MCF 10A (cell line): ENCODE results near the gene SCRG1. TPM values are rescaled to one million over a fixed set of nuclear protein-coding genes. Genes with fewer than 3 reads are reported as not detected.

Experiments used
- BruUV-seq: library from RNA; stranded (reverse); fragments of 400-500 nt; replicated peaks from 2 replicates; lab custom pipeline; 2021; lab: Mats Ljungman, UMichigan
- CTCF ChIA-PET: fragments of 300-600 bp; sonication (Branson Sonifier 250); formaldehyde crosslinking; extraction: SDS; loops from one replicate; lab custom pipeline; 2021; ENCODE audit warnings: antibody characterized with exemption, inconsistent platforms; lab: Yijun Ruan, JAX
- POLR2A ChIA-PET: fragments of 300-600, 350-650 bp; sonication (Branson Sonifier 250); formaldehyde crosslinking; extraction: SDS; loops from one replicate; lab custom pipeline; 2020; ENCODE audit warnings: antibody characterized with exemption, inconsistent platforms; lab: Yijun Ruan, JAX
- DNase-seq: peaks from one replicate; pipeline ENCODE4 v3.0.0-alpha.2; 2018; ENCODE audit not compliant: unreplicated experiment
- H3K27ac Mint-ChIP-seq: one replicate; pipeline ENCODE4 v1.8.0; 2022; ENCODE audit warnings: mild to moderate bottlenecking, low read depth, mixed read lengths; ENCODE audit not compliant: unreplicated experiment
- H3K27me3 Mint-ChIP-seq: one replicate; pipeline ENCODE4 v1.8.0; 2022; ENCODE audit warnings: mixed read lengths; ENCODE audit not compliant: insufficient read depth, unreplicated experiment
- H3K36me3 Mint-ChIP-seq: one replicate; pipeline ENCODE4 v1.8.0; 2022; ENCODE audit warnings: mild to moderate bottlenecking, moderate library complexity, mixed read lengths; ENCODE audit not compliant: insufficient read depth, unreplicated experiment
- H3K4me1 Mint-ChIP-seq: one replicate; pipeline ENCODE4 v1.8.0; 2022; ENCODE audit warnings: mixed read lengths; ENCODE audit not compliant: insufficient read depth, unreplicated experiment
- H3K4me3 Mint-ChIP-seq: one replicate; pipeline ENCODE4 v1.8.0; 2022; ENCODE audit warnings: mild to moderate bottlenecking, moderate library complexity, mixed read lengths; ENCODE audit not compliant: unreplicated experiment
- H3K9me3 Mint-ChIP-seq: one replicate; pipeline ENCODE4 v1.8.0; 2022; ENCODE audit warnings: mixed read lengths; ENCODE audit not compliant: unreplicated experiment
- intact Hi-C: fragments of 100-400 bp; cut with micrococcal nuclease; formaldehyde crosslinking; loops from 2 replicates; pipeline ENCODE4 v1.14.1; 2022
- total RNA-seq: library from RNA; stranded (reverse); gene quantifications from 2 replicates; pipeline ENCODE4 v1.2.3, GENCODE V29; 2022
- TF ChIP-seq, protein P1 (sequence below): fragments of 200-600 bp; IDR thresholded peaks from one replicate; pipeline ENCODE4 v1.8.0; 2022; ENCODE audit warnings: antibody characterized with exemption, mild to moderate bottlenecking; ENCODE audit not compliant: unreplicated experiment

The SCRG1 gene
- total RNA-seq, 1 experiment from 2014 or later, result not detected

GRCh38 chr4:173410079-173410478 is 11.2 kb upstream of the SCRG1 start:
- no TSS peak for BruUV-seq
- POLR2A ChIA-PET, result interaction anchor here (1.4 to 9.8 kb wide), 2 partner anchors 13 to 39 kb away, joined by 6 to 183 read pairs; partner anchors contain the start of gene SAP30
- intact Hi-C loops, result loop anchor here (10.0 kb wide), 1 partner anchor 235 kb away; no protein-coding TSS in a partner anchor
- Mint-ChIP-seq H3K27ac (no peak overlapping the region), H3K36me3 (peaks cover 18% of the 10 kb centered on the region), H3K4me3 (no peak overlapping the region), H3K4me1 (peaks cover 45% of the 10 kb centered on the region), H3K27me3 (no peaks in the 10 kb centered on the region), H3K9me3 (no peaks in the 10 kb centered on the region)
- TF ChIP-seq, protein P1, sequence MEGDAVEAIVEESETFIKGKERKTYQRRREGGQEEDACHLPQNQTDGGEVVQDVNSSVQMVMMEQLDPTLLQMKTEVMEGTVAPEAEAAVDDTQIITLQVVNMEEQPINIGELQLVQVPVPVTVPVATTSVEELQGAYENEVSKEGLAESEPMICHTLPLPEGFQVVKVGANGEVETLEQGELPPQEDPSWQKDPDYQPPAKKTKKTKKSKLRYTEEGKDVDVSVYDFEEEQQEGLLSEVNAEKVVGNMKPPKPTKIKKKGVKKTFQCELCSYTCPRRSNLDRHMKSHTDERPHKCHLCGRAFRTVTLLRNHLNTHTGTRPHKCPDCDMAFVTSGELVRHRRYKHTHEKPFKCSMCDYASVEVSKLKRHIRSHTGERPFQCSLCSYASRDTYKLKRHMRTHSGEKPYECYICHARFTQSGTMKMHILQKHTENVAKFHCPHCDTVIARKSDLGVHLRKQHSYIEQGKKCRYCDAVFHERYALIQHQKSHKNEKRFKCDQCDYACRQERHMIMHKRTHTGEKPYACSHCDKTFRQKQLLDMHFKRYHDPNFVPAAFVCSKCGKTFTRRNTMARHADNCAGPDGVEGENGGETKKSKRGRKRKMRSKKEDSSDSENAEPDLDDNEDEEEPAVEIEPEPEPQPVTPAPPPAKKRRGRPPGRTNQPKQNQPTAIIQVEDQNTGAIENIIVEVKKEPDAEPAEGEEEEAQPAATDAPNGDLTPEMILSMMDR, result no peak
- DNase-seq, result no peak
- CTCF ChIA-PET, result interaction anchor here (0.6 kb wide), 1 partner anchor 83 kb away, joined by 4 read pairs; no protein-coding TSS in a partner anchor

DNA sequence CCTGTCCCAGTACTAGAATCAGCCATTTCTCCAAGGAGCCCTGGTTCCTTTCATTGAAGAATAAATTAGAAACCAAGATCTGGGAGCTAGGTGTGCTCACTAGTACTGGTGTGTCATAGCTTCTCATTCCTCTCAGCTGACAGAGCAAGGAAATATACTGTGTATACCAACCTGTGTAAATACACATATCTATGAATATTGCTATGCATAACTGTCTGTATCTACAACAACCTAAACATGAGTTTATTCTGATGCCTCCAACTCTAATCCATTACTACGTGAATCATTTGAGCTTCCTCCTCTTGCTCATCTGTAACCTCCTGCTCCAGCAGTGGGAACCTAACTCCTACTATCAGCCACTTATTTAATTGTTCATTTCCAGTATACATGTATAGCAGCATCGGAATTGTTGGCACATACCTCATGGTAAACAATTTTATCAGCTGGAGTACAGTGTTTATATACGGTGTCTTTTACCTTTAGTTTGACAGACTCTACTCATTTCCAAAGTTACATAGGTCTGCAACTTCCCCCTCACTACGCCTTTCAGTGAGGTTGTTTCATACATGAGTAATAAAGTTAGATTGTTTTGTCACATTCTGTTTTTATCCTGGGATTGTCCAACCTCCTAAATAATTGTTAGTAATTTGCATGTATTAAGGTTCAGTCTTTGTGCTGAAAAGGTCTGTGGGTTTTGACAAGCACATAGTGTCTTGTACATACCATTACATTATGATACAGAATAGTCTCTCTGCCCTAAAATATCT is 7.1 kb upstream of the SCRG1 start:
- intact Hi-C loops, result no loop called here
- Mint-ChIP-seq H3K27ac (no peak overlapping the region), H3K36me3 (peaks cover 18% of the 10 kb centered on the region), H3K4me3 (no peak overlapping the region), H3K27me3 (no peaks in the 10 kb centered on the region), H3K9me3 (no peaks in the 10 kb centered on the region), H3K4me1 (peaks cover 10% of the 10 kb centered on the region)
- ChIA-PET CTCF (no interaction called here), POLR2A (no interaction called here)
- no TSS peak for BruUV-seq
- DNase-seq, result no peak
- TF ChIP-seq, protein P1, result no peak

DNA sequence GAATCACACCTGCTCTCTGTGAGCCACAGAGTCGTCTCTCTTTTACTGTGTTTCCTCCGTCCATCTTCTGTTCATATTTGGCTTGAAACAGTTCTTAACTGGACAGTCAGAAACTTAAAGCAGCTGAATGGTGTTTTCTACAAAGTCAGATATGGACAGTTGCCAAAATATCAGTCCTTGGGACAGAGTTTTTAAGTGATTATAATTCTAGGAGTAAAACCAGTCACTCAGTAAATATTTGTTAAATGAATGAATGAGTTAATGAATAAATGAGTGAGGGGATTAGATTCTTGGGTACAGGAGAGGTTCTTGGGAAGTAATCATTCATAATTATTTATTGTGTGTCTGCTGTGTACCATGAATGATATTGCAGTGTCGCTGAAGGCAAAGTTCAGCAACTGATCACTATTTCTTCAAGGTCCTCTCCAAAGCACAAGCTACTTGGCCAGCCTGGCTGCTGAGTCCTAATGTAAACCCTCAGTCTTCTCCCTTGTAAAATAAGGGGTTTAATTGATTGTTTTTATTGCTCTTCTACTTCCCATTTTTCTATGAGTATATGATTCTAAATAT is 5.5 kb upstream of the SCRG1 start:
- ChIA-PET POLR2A (interaction anchor here (1.2 to 1.3 kb wide), 2 partner anchors 12 to 71 kb away, joined by 3 to 4 read pairs; no protein-coding TSS in a partner anchor), CTCF (interaction anchor here (0.6 to 0.9 kb wide), 2 partner anchors 12 to 99 kb away, joined by 3 read pairs; no protein-coding TSS in a partner anchor)
- BruUV-seq, result no TSS peak
- no peak overlapping the region for H3K27ac Mint-ChIP-seq
- H3K4me3 Mint-ChIP-seq, result no peak overlapping the region
- TF ChIP-seq, protein P1, result no peak
- intact Hi-C loops, result no loop called here
- peaks cover 18% of the 10 kb centered on the region for H3K36me3 Mint-ChIP-seq
- DNase-seq, result no peak
- H3K27me3 Mint-ChIP-seq, result no peaks in the 10 kb centered on the region
- H3K9me3 Mint-ChIP-seq, result no peaks in the 10 kb centered on the region
- H3K4me1 Mint-ChIP-seq, result peaks cover 4% of the 10 kb centered on the region

DNA sequence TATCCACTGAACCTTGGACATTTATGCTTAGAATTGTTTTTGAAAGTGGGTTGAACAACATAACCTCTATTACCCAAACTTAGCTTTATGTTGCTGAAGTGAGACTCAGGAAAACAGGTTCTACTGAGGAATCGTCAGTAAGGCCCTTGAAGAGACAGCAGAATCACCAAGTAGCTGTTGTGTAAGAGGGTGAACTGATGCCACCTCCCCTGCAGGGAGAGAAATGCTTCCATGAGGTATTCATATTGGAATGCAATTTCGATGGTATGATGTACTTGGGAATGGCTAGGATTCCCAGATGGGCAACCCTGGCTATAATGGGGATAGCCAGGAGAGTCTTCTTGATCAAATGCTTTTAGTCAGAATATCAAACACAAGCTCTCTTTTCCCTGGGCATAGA is 4.1 kb upstream of the SCRG1 start:
- no peaks in the 10 kb centered on the region for H3K9me3 Mint-ChIP-seq
- intact Hi-C loops, result no loop called here
- no peaks in the 10 kb centered on the region for H3K4me1 Mint-ChIP-seq
- no TSS peak for BruUV-seq
- H3K27me3 Mint-ChIP-seq, result no peaks in the 10 kb centered on the region
- no peak overlapping the region for H3K27ac Mint-ChIP-seq
- POLR2A ChIA-PET, result interaction anchor here (0.9 to 2.4 kb wide), 7 partner anchors 13 to 70 kb away, joined by 3 to 9 read pairs (median 5); partner anchors contain the start of gene HMGB2
- no peak overlapping the region for H3K4me3 Mint-ChIP-seq
- TF ChIP-seq, protein P1, result no peak
- DNase-seq, result peak; percentile 34
- CTCF ChIA-PET, result interaction anchor here (0.8 to 1.7 kb wide), 2 partner anchors 13 to 20 kb away, joined by 3 to 7 read pairs; no protein-coding TSS in a partner anchor
- H3K36me3 Mint-ChIP-seq, result peaks cover 18% of the 10 kb centered on the region
